D721Med (cell line): ENCODE data around the gene TIMM17B.

Experiments
- DNase-seq: peaks from one replicate; pipeline ENCODE4 v3.0.0; 2011; ENCODE audit warnings: low spot score; ENCODE audit not compliant: insufficient read length
- FAIRE-seq: peaks from 2 replicates; lab custom pipeline; 2011; peaks lifted over from hg19 to GRCh38; lab: Jason Lieb, UNC
- CTCF ChIP-seq: IDR thresholded peaks from 2 replicates; pipeline ENCODE4 v1.5.1; 2012; ENCODE audit warnings: mild to moderate bottlenecking, control low read depth; ENCODE audit not compliant: insufficient read depth; ENCODE audit errors: missing control alignments

The TIMM17B gene

GRCh38 chrX:48848847-48849246 lies 48.7 kb downstream of the TIMM17B start:
- FAIRE-seq = no peak

More at GRCh38 chrX:48848847-48849246, 48.7 kb downstream of the TIMM17B start:
- no peak for DNase-seq
- TF ChIP-seq CTCF = no peak
